Loucy (cell line): ENCODE measurements around the gene TXNDC17.

ENCODE experiments used
- CTCF ChIP-seq: fragments of 200-600 bp; sonication (generic); conservative IDR thresholded peaks from 2 replicates; pipeline ENCODE4 v1.5.1; 2014; ENCODE audit warnings: mild to moderate bottlenecking, antibody characterized with exemption, low read length
- EZH2phosphoT487 ChIP-seq: fragments of 200-600 bp; IDR thresholded peaks from 2 replicates; pipeline ENCODE4 v1.6.1; 2018; ENCODE audit warnings: antibody characterized with exemption, mild to moderate bottlenecking, moderate library complexity, borderline replicate concordance

GRCh38 chr17:6675201-6675825 is 34.5 kb downstream of the TXNDC17 start:
- TF ChIP-seq CTCF: no peak
- no peak for TF ChIP-seq EZH2phosphoT487
